GM19324 (cell line): ENCODE data around the gene RRAS.

Experiments used
- ATAC-seq: cut with Tn5 transposase; IDR thresholded peaks from one replicate; pipeline ENCODE4 v1.9.1; 2021; ENCODE audit warnings: mild to moderate bottlenecking, moderate library complexity; ENCODE audit not compliant: unreplicated experiment, low FRiP score

The RRAS gene

DNA sequence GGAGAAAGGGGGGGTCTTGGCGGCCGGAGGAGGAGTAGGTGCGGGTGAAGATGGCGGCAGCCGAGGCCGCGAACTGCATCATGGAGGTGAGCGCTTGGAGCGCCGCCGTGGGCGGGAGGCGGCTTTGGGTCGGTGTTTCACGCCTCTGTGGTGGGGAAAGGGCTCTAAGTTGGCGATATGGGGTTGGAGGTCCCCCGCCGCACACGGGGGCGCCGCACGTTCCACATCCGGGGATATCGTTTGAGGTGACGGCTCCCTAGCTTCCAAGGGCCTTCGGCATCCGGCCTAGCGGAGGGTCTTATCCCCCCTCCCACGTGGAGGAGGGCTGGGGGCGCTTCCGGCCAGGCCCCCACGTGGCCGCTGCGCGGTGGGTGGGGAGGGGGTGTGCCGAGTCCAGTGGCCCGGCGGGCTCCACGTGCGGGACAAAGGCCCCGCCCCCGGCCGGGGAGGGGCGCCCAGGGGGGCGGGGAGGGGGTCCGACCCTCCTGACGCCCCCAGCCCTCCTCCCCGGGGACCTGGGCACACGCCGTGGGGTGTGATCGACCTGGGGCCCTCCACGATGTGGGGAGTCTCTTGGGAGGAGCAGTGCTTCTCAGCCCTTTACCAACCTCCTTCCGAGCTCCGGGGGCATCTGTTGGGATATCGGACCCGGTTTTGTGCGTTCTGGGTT, 37.4 kb upstream of the RRAS start, which contains the start of gene PRMT1:
TSS of gene PRMT1 (plus strand) at position 41 of the 670 bp plus-strand sequence. CDS start at position 51, 10 bp downstream.
- peak; percentile 5 for ATAC-seq

DNA sequence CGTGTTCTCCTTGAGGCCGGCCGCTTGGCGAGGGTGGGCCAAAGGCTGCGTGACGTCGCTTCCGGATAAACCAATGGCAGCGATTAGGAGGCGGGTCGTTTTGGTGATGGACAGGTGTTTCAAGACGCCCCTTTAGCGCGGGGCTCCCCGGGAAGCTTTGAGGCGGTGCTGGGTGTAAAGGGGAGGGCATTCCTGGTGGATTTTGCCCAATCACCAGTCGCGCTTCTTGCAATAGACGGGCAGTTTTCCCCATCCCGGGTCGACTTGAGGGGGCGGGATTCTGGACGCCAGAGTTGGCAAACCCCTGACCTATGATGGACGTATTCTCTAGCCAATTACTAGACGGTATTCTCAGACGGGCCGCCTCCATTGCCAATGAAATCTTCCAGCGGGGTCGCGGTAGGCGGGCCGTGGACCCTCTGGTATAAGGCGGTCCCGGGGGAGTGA, 36.9 kb upstream of the RRAS start:
- ATAC-seq, result peak; percentile 82

GRCh38 chr19:49676136-49676783, 36.3 kb upstream of the RRAS start:
- ATAC-seq, result peak; percentile 22

GRCh38 chr19:49672131-49672919, 32.4 kb upstream of the RRAS start:
- ATAC-seq, result no peak

DNA sequence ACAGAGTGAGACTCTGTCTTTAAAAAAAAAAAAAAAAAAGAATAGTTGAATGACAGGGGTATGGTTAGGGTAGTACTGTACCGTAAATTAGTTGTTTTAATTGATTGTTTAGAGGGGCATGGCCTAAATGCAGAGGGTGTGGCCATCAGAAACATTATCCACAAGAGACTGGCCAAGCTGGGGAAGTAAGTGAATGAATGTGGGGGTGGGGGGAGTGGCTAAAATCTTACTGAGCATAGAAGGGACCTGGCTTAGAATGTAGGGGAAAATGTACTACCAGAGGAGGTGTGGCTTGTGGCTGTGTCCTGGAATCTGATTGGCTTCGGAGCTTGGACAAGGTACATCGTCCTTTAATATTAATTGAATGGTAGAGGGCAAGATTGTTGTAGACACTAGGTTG, 29.6 kb upstream of the RRAS start:
- ATAC-seq, result no peak

GRCh38 chr19:49667473-49667872, 27.5 kb upstream of the RRAS start:
- ATAC-seq, result no peak

GRCh38 chr19:49666120-49666444, 26.1 kb upstream of the RRAS start:
- ATAC-seq, result no peak

GRCh38 chr19:49665351-49666119, 25.6 kb upstream of the RRAS start, which contains the start of the genes BCL2L12 and IRF3:
TSS of gene BCL2L12 (plus strand) at chr19:49665933. CDS start at chr19:49666693, 760 bp downstream.
TSS of gene IRF3 (minus strand) at chr19:49665857. CDS start at chr19:49664838, 1,019 bp downstream.
- ATAC-seq, result peak; percentile 85

GRCh38 chr19:49665036-49665350, 25.1 kb upstream of the RRAS start:
- no peak for ATAC-seq

DNA sequence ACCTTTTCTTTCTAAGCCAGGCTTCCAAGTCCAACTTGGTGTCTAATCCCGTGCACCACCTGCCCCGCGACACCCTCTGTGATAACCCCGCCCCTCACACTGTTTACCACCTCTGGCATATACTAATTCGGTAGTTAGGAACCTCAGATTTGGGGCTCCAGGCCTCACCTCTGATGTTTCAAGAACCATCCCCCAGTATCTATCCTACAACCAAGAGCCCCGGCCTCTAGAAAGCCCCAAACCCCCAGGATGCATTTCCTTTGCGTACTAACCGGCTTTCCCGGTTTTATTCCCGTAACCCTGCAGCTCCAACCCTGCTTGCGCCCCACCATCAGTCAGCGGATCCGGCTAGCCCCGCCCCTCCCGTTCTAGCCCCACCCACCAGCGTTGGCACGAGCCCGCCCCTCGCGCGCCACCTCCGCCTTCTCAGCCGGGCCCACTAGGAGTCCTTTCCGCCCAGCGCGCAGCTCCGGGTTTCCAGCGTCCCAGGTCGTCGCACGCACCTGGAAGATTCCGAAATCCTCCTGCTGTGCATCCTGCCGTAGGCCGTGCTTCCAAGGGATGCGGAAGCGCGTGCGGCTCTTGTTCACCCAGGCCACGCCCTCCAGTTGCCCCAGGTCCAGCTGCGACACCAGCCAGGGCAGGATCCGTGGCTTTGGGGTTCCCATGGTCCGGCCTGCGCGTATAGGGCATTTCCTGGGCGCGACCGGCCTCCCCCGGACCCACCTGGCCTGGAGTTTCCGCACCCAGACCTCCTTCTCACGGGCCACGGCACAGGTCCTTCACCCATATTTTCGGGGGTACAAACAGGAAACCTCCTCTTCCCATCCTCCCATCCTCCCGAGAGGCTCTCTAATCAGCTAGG, 24.5 kb upstream of the RRAS start:
- peak; percentile 38 for ATAC-seq

GRCh38 chr19:49663224-49663623, 23.3 kb upstream of the RRAS start:
- ATAC-seq, result no peak

GRCh38 chr19:49662011-49662410, 22.1 kb upstream of the RRAS start:
- no peak for ATAC-seq

GRCh38 chr19:49660338-49660961, 20.5 kb upstream of the RRAS start:
- no peak for ATAC-seq

GRCh38 chr19:49658566-49659442, 18.9 kb upstream of the RRAS start:
- ATAC-seq, result no peak

GRCh38 chr19:49658139-49658517, 18.2 kb upstream of the RRAS start:
- ATAC-seq, result no peak

- ATAC-seq, result no peak
These were observed 17.7 kb upstream of the RRAS start for GRCh38 chr19:49657493-49658138.

DNA sequence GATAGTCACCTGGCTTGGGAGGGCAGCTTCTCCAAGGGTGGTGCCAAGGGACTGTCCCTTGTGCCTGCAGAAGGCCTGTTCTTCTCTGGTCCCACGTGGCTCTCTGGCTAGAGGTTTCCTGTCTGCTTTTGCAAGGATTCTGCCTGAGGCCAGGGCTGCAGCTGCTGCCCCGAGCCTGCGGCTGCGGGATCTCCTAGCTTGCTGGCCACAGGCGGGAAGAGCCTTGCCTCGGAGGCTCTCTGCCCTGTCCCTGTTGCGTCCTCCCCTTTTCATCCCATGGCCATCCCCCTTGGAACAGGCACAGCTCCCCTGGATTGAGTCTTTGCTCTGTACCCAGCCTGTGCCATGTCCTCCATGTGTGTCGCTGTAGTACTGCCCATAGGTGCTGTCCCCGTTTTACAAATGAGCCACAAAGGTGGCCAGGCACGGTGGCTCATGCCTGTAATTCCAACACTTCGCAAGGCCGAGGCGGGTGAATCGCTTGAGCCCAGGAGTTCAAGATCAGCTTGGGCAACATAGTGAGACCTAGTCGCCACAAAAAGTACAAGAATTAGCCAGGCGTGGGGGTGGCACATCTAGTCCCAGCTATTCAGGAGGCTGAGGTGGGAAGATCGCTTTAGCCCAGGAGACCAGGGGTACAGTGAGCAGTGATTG, 16.6 kb upstream of the RRAS start:
- no peak for ATAC-seq
